GM12878 (cell line): ENCODE results near the gene SNX4. TPM values are rescaled to one million over a fixed set of nuclear protein-coding genes. Genes with fewer than 3 reads are reported as not detected.

Experiments
- ATAC-seq: fragments of 200-7000 bp; cut with Tn5 transposase; 3 replicates; pipeline ENCODE4 v1.9.1; 2020; ENCODE audit warnings: mild to moderate bottlenecking, moderate library complexity
- BruUV-seq: library from RNA; stranded (reverse); fragments of 400-500 nt; replicated peaks from 2 replicates; lab custom pipeline; 2021; lab: Mats Ljungman, UMichigan
- CTCF ChIA-PET: fragments of 300-600 bp; sonication (Branson Sonifier 250); formaldehyde crosslinking; extraction: SDS; loops from one replicate; lab custom pipeline; 2021; ENCODE audit warnings: inconsistent platforms; lab: Yijun Ruan, JAX
- POLR2A ChIA-PET: fragments of 350-600 bp; formaldehyde crosslinking; extraction: SDS; loops from one replicate; lab custom pipeline; 2021; ENCODE audit warnings: inconsistent platforms; lab: Charles Lee
- RAD21 ChIA-PET: fragments of 300-600 bp; sonication (Branson Sonifier 250); formaldehyde crosslinking; loops from one replicate; lab custom pipeline; 2023; ENCODE audit warnings: antibody characterized with exemption; ENCODE audit not compliant: unreplicated experiment; lab: Charles Lee
- SMC1A ChIA-PET: fragments of 300-600 bp; sonication (Branson Sonifier 250); formaldehyde crosslinking; loops from one replicate; lab custom pipeline; 2023; ENCODE audit not compliant: unreplicated experiment, uncharacterized antibody; lab: Charles Lee
- DNase-seq: peaks from one replicate; pipeline ENCODE4 v3.0.0-alpha.2; 2011; ENCODE audit warnings: low read depth, low spot score
- FAIRE-seq: peaks from 3 replicates; lab custom pipeline; 2011; peaks lifted over from hg19 to GRCh38; lab: Jason Lieb, UNC
- H2AFZ ChIP-seq: 2 replicates; pipeline ENCODE4 v1.6.0; 2011; ENCODE audit warnings: low read depth, low read length, control low read depth; ENCODE audit not compliant: control insufficient read depth
- H3K27ac ChIP-seq: 2 replicates; pipeline ENCODE4 v1.5.1; 2011; ENCODE audit warnings: control low read depth; ENCODE audit not compliant: control insufficient read depth, insufficient read depth
- H3K27me3 ChIP-seq, 2 experiments: replicated peaks in 1 of 2; 2 replicates each; pipeline versions ENCODE4 v1.6.0 to v1.6.1; 2011; ENCODE audit warnings: low read length in 1 of 2; ENCODE audit not compliant: control insufficient read depth in 2 of 2, insufficient read depth in 2 of 2
- H3K36me3 ChIP-seq, 2 experiments: 2 replicates each; pipeline ENCODE4 v1.5.1; 2011; ENCODE audit warnings: low read length in 1 of 2; ENCODE audit not compliant: control insufficient read depth in 2 of 2, insufficient read depth in 2 of 2
- H3K4me1 ChIP-seq: 2 replicates; pipeline ENCODE4 v1.6.1; 2011; ENCODE audit warnings: mild to moderate bottlenecking, low read length, moderate library complexity, mixed read lengths; ENCODE audit not compliant: control insufficient read depth, insufficient read depth
- H3K4me2 ChIP-seq: 2 replicates; pipeline ENCODE4 v1.6.0; 2011; ENCODE audit warnings: control low read depth; ENCODE audit not compliant: control insufficient read depth, insufficient read depth
- H3K4me3 ChIP-seq: fragments of 200-600 bp; sonication (generic); 2 replicates; pipeline ENCODE4 v1.5.1; 2016
- H3K79me2 ChIP-seq: 2 replicates; pipeline ENCODE4 v1.6.0; 2011; ENCODE audit warnings: low read length; ENCODE audit not compliant: control insufficient read depth, insufficient read depth
- H3K9ac ChIP-seq: 2 replicates; pipeline ENCODE4 v1.8.0; 2011; ENCODE audit warnings: low read length, control low read depth, mixed read lengths; ENCODE audit not compliant: control insufficient read depth, insufficient read depth
- H3K9me3 ChIP-seq: replicated peaks from 3 replicates; pipeline ENCODE4 v1.5.1; 2011; ENCODE audit warnings: mild to moderate bottlenecking, low read length; ENCODE audit not compliant: control insufficient read depth, insufficient read depth
- H4K20me1 ChIP-seq: 2 replicates; pipeline ENCODE4 v1.6.0; 2011; ENCODE audit not compliant: control insufficient read depth, insufficient read depth
- CHD4 ChIP-seq: fragments of 200-600 bp; sonication (generic); IDR thresholded peaks from 2 replicates; pipeline ENCODE4 v1.6.1; 2016; ENCODE audit warnings: mild to moderate bottlenecking
- FOS ChIP-seq: IDR thresholded peaks from 3 replicates; pipeline ENCODE4 v1.6.1; 2011; ENCODE audit warnings: borderline replicate concordance; ENCODE audit not compliant: insufficient read length; ENCODE audit errors: extremely low read depth
- LARP7 ChIP-seq: fragments of 450-650 bp; IDR thresholded peaks from 2 replicates; pipeline ENCODE4 v1.6.1; 2017; ENCODE audit warnings: mild to moderate bottlenecking
- MYC ChIP-seq: IDR thresholded peaks from 2 replicates; pipeline ENCODE4 v1.6.1; 2011; ENCODE audit warnings: mild to moderate bottlenecking, low read length, moderate library complexity, inconsistent platforms; ENCODE audit not compliant: insufficient read depth, insufficient replicate concordance, insufficient read length, severe bottlenecking
- PAX5 ChIP-seq: IDR thresholded peaks from 2 replicates; pipeline ENCODE4 v1.6.1; 2011; ENCODE audit warnings: low read depth, low read length, borderline replicate concordance
- PKNOX1 ChIP-seq: fragments of 450-650 bp; IDR thresholded peaks from 2 replicates; pipeline ENCODE4 v1.6.1; 2016; ENCODE audit warnings: mild to moderate bottlenecking
- SMARCA5 ChIP-seq: fragments of 450-650 bp; IDR thresholded peaks from 2 replicates; pipeline ENCODE4 v1.6.1; 2017; ENCODE audit warnings: mild to moderate bottlenecking
- ZBTB4 ChIP-seq: fragments of 450-650 bp; formaldehyde crosslinking; IDR thresholded peaks from 2 replicates; pipeline ENCODE4 v1.4.0; 2022; ENCODE audit warnings: mild to moderate bottlenecking, moderate library complexity
- ZBTB40 ChIP-seq: fragments of 450-650 bp; IDR thresholded peaks from 2 replicates; pipeline ENCODE4 v1.6.1; 2016; ENCODE audit warnings: mild to moderate bottlenecking, moderate library complexity, borderline replicate concordance
- ZNF217 ChIP-seq: fragments of 450-650 bp; IDR thresholded peaks from 2 replicates; pipeline ENCODE4 v1.6.1; 2017; ENCODE audit warnings: antibody characterized with exemption, mild to moderate bottlenecking
- WGBS: methylation state at CpG from one replicate; pipeline ENCODE4 v1.1.6; 2016; ENCODE audit warnings: low lambda C conversion rate; ENCODE audit not compliant: insufficient replicate concordance, insufficient coverage; ENCODE audit errors: missing lambda C conversion rate; 5-methylcytosine and 5-hydroxymethylcytosine counted together
- in situ Hi-C: fragments of 300-500 bp; cut with MboI; formaldehyde crosslinking; loops from 9 replicates; pipeline ENCODE4 v1.14.3; 2018; ENCODE audit warnings: mixed read lengths
- intact Hi-C: fragments of 100-400 bp; cut with micrococcal nuclease; formaldehyde crosslinking; loops from one replicate; pipeline ENCODE4 v1.14.2; 2022; ENCODE audit not compliant: unreplicated experiment
- polyA plus RNA-seq, 11 experiments: library from polyadenylated mRNA; depleted of rRNA in 4 of 11; unstranded in 6 of 11; stranded (reverse) in 5 of 11; fragments of >200 nt; fragmentation: Nextera tagmentation in 4 of 11; fragmentation: Illumina TruSeq in 1 of 11; extraction: Ambion mirVana in 4 of 11; extraction: Trizol in 1 of 11; gene quantifications; 1 replicate in 1 of 11; 2 replicates in 10 of 11; pipeline versions ENCODE4 v1.2.1 to v1.2.3, GENCODE V29; 2011 to 2016; ENCODE audit warnings: inconsistent platforms in 2 of 11, missing spikeins in 2 of 11, low read depth in 1 of 11
- total RNA-seq, 4 experiments: library from RNA; depleted of rRNA in 3 of 4; stranded (reverse); fragments of >200 nt in 3 of 4; fragmentation: Illumina TruSeq in 1 of 4; extraction: Trizol in 1 of 4; gene quantifications; 2 replicates each; pipeline versions ENCODE4 v1.2.1 to v1.2.3, GENCODE V29; 2013 to 2021

Gene SNX4
- total and polyA plus RNA-seq, 10 of the 15 experiments (the other 5 are each of a cell fraction or from before 2014, with no cell fraction given) = 33.4 to 94.5 (median 60.5) TPM

GRCh38 chr3:125428216-125428830, 91.7 kb downstream of the SNX4 start:
- H3K4me3 ChIP-seq = no peak overlapping the region
- 93% methylated on average over 7 of the region's 7 CpGs for WGBS
- H3K4me2 ChIP-seq = no peak overlapping the region
- no peaks in the 10 kb centered on the region for H3K36me3 ChIP-seq
- no peak for FAIRE-seq
- H3K4me1 ChIP-seq = peaks cover 6% of the 10 kb centered on the region
- no peak overlapping the region for H3K9ac ChIP-seq
- H4K20me1 ChIP-seq = no peaks in the 10 kb centered on the region
- H2AFZ ChIP-seq = no peak overlapping the region
- DNase-seq = no peak
- intact Hi-C loops (no loop called here), in situ Hi-C loops (loop anchor here (25.0 kb wide), 1 partner anchor 441 kb away; no protein-coding TSS in a partner anchor)
- ATAC-seq = no peak
- no TSS peak for BruUV-seq
- RAD21 ChIA-PET = interaction anchor here (0.9 to 1.0 kb wide), 2 partner anchors 12 to 158 kb away, joined by 3 to 4 read pairs; no protein-coding TSS in a partner anchor
- CTCF ChIA-PET = interaction anchor here (1.0 to 3.3 kb wide), 2 partner anchors 8 to 9 kb away, joined by 5 to 11 read pairs; no protein-coding TSS in a partner anchor
- SMC1A ChIA-PET = interaction anchor here (1.1 kb wide), 1 partner anchor 8 kb away, joined by 4 read pairs; no protein-coding TSS in a partner anchor
- H3K79me2 ChIP-seq = no peaks in the 10 kb centered on the region
- H3K27ac ChIP-seq = no peak overlapping the region
- POLR2A ChIA-PET = no interaction called here
- no peaks in the 10 kb centered on the region for H3K9me3 ChIP-seq
- no peaks in the 10 kb centered on the region for H3K27me3 ChIP-seq
- TF ChIP-seq ZBTB40 = no peak
- TF ChIP-seq LARP7 = no peak
- TF ChIP-seq SMARCA5 = no peak
- TF ChIP-seq ZNF217 = no peak
- TF ChIP-seq ZBTB4 (CRISPR knock-in tag) = no peak
- TF ChIP-seq CHD4 = no peak
- TF ChIP-seq PAX5 = no peak
- no peak for TF ChIP-seq FOS
- no peak for TF ChIP-seq PKNOX1
- TF ChIP-seq MYC = no peak
